Smooth muscle cell (in vitro differentiated cells): Measurements from ENCODE around the gene TNS1. TPM values are rescaled to one million over a fixed set of nuclear protein-coding genes. Genes with fewer than 3 reads are reported as not detected.

Experiments
- DNase-seq: peaks from one replicate; lab custom pipeline; 2025; ENCODE audit not compliant: unreplicated experiment; lab: John Stamatoyannopoulos, UW
- H2AFZ ChIP-seq: fragments of 200-600 bp; sonication (generic); 2 replicates; pipeline ENCODE4 v1.6.0; 2016; ENCODE audit warnings: antibody characterized with exemption, low read depth, mild to moderate bottlenecking
- H3F3A ChIP-seq: fragments of 200-600 bp; sonication (generic); 2 replicates; pipeline ENCODE4 v1.6.0; 2017; ENCODE audit warnings: antibody characterized with exemption, low read depth
- H3K27ac ChIP-seq: fragments of 200-600 bp; sonication (generic); 2 replicates; pipeline ENCODE4 v1.5.1; 2016; ENCODE audit warnings: low read depth, mild to moderate bottlenecking
- H3K27me3 ChIP-seq: fragments of 200-600 bp; sonication (generic); 2 replicates; pipeline ENCODE4 v1.6.1; 2016; ENCODE audit warnings: low read depth, mild to moderate bottlenecking
- H3K36me3 ChIP-seq: fragments of 200-600 bp; sonication (generic); 2 replicates; pipeline ENCODE4 v1.5.1; 2016; ENCODE audit warnings: low read depth
- H3K4me1 ChIP-seq: fragments of 200-600 bp; sonication (generic); 2 replicates; pipeline ENCODE4 v1.5.1; 2016; ENCODE audit warnings: low read depth
- H3K4me2 ChIP-seq: fragments of 200-600 bp; sonication (generic); 2 replicates; pipeline ENCODE4 v1.6.0; 2016; ENCODE audit warnings: mild to moderate bottlenecking
- H3K4me3 ChIP-seq: fragments of 200-600 bp; sonication (generic); 2 replicates; pipeline ENCODE4 v1.5.1; 2016; ENCODE audit warnings: mild to moderate bottlenecking
- H3K79me2 ChIP-seq: fragments of 200-600 bp; sonication (generic); 2 replicates; pipeline ENCODE4 v1.6.0; 2016; ENCODE audit warnings: low read depth, mild to moderate bottlenecking
- H3K9ac ChIP-seq: fragments of 200-600 bp; sonication (generic); 2 replicates; pipeline ENCODE4 v1.6.0; 2016; ENCODE audit warnings: low read depth
- H3K9me3 ChIP-seq: fragments of 200-600 bp; sonication (generic); replicated peaks from 2 replicates; pipeline ENCODE4 v1.5.1; 2016; ENCODE audit warnings: low read depth
- H4K20me1 ChIP-seq: fragments of 200-600 bp; sonication (generic); 2 replicates; pipeline ENCODE4 v1.6.0; 2016; ENCODE audit warnings: low read depth
- CTCF ChIP-seq: fragments of 200-600 bp; sonication (generic); IDR thresholded peaks from 2 replicates; pipeline ENCODE4 v1.5.1; 2017; ENCODE audit warnings: borderline replicate concordance, mild to moderate bottlenecking, antibody characterized with exemption; ENCODE audit not compliant: insufficient read depth, poor library complexity, severe bottlenecking
- WGBS: methylation state at CpG from one replicate; pipeline ENCODE4 v1.1.7; 2016; ENCODE audit warnings: low lambda C conversion rate; 5-methylcytosine and 5-hydroxymethylcytosine counted together
- polyA plus RNA-seq: library from polyadenylated mRNA; unstranded; fragments of >200 nt; fragmentation: Nextera tagmentation; extraction: Ambion mirVana; gene quantifications from 2 replicates; pipeline ENCODE4 v1.2.1, GENCODE V29; 2016
- total RNA-seq: library from RNA; depleted of rRNA; stranded (reverse); fragments of >200 nt; gene quantifications from 2 replicates; pipeline ENCODE4 v1.2.3, GENCODE V29; 2014

The TNS1 gene
- total and polyA plus RNA-seq, 2 experiments from 2014 or later, result 52.3 to 61.5 TPM

DNA sequence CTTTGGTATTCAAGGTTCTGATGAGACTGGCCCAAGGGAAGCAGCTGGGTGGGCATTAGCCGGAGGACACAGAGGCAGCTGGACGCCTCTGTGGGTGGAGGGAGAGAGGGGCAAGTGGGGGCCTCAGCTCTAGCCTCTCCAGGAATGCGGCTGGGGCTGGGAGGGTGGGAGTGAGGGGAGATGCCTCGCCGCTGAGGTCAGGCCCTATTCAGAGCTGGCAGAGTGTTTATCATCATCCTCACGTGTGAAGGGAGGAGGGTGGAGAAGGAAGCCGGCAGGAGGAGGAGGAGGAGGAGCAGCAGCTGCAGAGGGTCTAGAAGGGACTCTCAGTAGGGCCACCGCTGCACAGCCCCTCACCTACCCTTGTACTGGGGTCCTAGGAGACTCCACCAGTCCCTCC is 43.1 kb downstream of the TNS1 start:
- Histone ChIP-seq H3K79me2 (peaks cover 57% of the 10 kb centered on the region), H3K27ac (peak overlapping the region; percentile 54), H3K9me3 (no peaks in the 10 kb centered on the region), H3K4me3 (no peak overlapping the region), H2AFZ (no peak overlapping the region), H3K4me1 (peaks cover 9% of the 10 kb centered on the region), H4K20me1 (peaks cover 81% of the 10 kb centered on the region), H3F3A (peaks cover 6% of the 10 kb centered on the region), H3K4me2 (peak overlapping the region; percentile 38), H3K36me3 (no peaks in the 10 kb centered on the region), H3K9ac (peak overlapping the region; percentile 10), H3K27me3 (no peaks in the 10 kb centered on the region)
- 36% methylated on average over 3 of the region's 8 CpGs for WGBS
- DNase-seq, result no peak
- no peak for TF ChIP-seq CTCF

- Histone ChIP-seq H3K4me3 (no peak overlapping the region), H3K9ac (no peak overlapping the region), H3K27ac (peak overlapping the region; percentile 54), H3K4me2 (no peak overlapping the region), H3K27me3 (no peaks in the 10 kb centered on the region), H3K4me1 (peaks cover 6% of the 10 kb centered on the region), H3F3A (peaks cover 6% of the 10 kb centered on the region), H3K36me3 (no peaks in the 10 kb centered on the region), H4K20me1 (peaks cover 81% of the 10 kb centered on the region), H3K9me3 (no peaks in the 10 kb centered on the region), H3K79me2 (peaks cover 65% of the 10 kb centered on the region), H2AFZ (no peak overlapping the region)
- no peak for TF ChIP-seq CTCF
- 93% methylated on average over 3 of the region's 3 CpGs for WGBS
- DNase-seq, result no peak
These were observed 43.9 kb downstream of the TNS1 start for GRCh38 chr2:217958884-217959225.

DNA sequence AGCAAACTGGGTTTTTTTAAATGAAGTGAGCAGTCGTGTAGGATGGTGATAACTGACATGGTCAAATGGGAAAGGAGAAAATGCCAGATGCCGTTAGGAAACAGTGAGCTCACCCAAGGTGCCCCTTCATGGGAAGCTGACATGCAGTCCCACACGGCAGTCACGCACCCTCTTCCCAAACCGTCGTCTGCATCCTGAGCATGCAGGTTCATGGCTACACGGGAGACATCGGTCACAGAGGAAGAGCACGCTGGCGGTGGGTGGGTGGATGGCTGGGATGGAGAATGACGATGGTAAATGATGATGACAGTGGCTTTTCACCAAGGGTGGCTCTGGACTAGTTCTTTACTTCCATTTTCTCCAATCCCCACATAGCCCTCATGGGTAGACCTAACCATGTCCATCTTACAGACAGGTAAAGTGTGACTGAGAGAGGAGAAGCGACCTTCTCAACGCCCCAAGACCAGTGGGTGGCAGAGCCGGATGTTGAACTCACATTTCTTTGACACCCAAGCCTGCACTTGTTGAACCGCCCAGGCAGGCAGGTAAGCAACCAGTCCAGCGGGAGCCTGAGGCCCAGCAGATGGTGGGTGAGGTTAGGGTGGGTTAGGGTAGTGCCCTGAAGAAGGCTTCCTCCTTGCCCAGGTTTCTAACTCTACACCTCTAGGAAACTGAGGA is 44.5 kb downstream of the TNS1 start:
- H3K4me2 ChIP-seq, result no peak overlapping the region
- H3K36me3 ChIP-seq, result no peaks in the 10 kb centered on the region
- H4K20me1 ChIP-seq, result peaks cover 82% of the 10 kb centered on the region
- peaks cover 6% of the 10 kb centered on the region for H3F3A ChIP-seq
- no peak overlapping the region for H3K4me3 ChIP-seq
- no peak for TF ChIP-seq CTCF
- H3K79me2 ChIP-seq, result peaks cover 66% of the 10 kb centered on the region
- H3K9me3 ChIP-seq, result no peaks in the 10 kb centered on the region
- WGBS, result 88% methylated on average over 16 of the region's 16 CpGs
- H2AFZ ChIP-seq, result no peak overlapping the region
- H3K27ac ChIP-seq, result peak overlapping the region; percentile 65
- peaks cover 6% of the 10 kb centered on the region for H3K4me1 ChIP-seq
- no peak for DNase-seq
- no peak overlapping the region for H3K9ac ChIP-seq
- H3K27me3 ChIP-seq, result no peaks in the 10 kb centered on the region
